HCT116 (cell line): ENCODE results near the gene CLDN10. TPM values are rescaled to one million over a fixed set of nuclear protein-coding genes. Genes with fewer than 3 reads are reported as not detected.

Experiments used
- ATAC-seq: fragments of 200-7000 bp; cut with Tn5 transposase; 2 replicates; pipeline ENCODE4 v1.9.1; 2020; ENCODE audit warnings: mild to moderate bottlenecking, moderate library complexity
- BruUV-seq: library from RNA; stranded (reverse); fragments of 400-500 nt; replicated peaks from 2 replicates; lab custom pipeline; 2021; lab: Mats Ljungman, UMichigan
- CTCF ChIA-PET: fragments of 300-600 bp; sonication (Branson Sonifier 250); formaldehyde crosslinking; loops from one replicate; lab custom pipeline; 2021; ENCODE audit warnings: antibody characterized with exemption; lab: Charles Lee
- POLR2A ChIA-PET: fragments of 300-600, 350-600 bp; sonication (Branson Sonifier 250); formaldehyde crosslinking; loops from one replicate; lab custom pipeline; 2021; ENCODE audit warnings: antibody characterized with exemption; lab: Charles Lee
- RAD21 ChIA-PET, 2 experiments: fragments of 300-600 bp; sonication (Branson Sonifier 250); formaldehyde crosslinking; loops; one replicate each; lab custom pipeline; 2023; ENCODE audit warnings: low total read pairs in 2 of 2; ENCODE audit not compliant: uncharacterized antibody in 2 of 2, unreplicated experiment in 2 of 2, low non-redundant PET in 1 of 2; lab: Charles Lee
- DNase-seq: peaks from one replicate; pipeline ENCODE4 v3.0.0-alpha.2; 2010; ENCODE audit warnings: low read depth, low spot score
- H2AFZ ChIP-seq: fragments of 200-600 bp; shearing (Covaris generic), sonication (generic); 2 replicates; pipeline ENCODE4 v1.6.1; 2017; ENCODE audit warnings: low read depth, mixed run types, mixed read lengths, antibody characterized with exemption, low read length; ENCODE audit not compliant: poor library complexity, severe bottlenecking
- H3K27ac ChIP-seq: 2 replicates; pipeline ENCODE4 v1.5.1; 2012; ENCODE audit warnings: low read depth, low read length
- H3K27me3 ChIP-seq: fragments of 200-600 bp; sonication (generic); 2 replicates; pipeline ENCODE4 v1.6.1; 2016; ENCODE audit warnings: mixed run types, low read length, mixed read lengths; ENCODE audit not compliant: insufficient read depth
- H3K36me3 ChIP-seq, 2 experiments: fragments of 200-500 bp in 1 of 2; fragments of 200-600 bp in 1 of 2; sonication (Bioruptor generic) in 1 of 2; sonication (generic) in 1 of 2; 2 replicates each; pipeline versions ENCODE4 v1.5.1 to v1.6.1; 2014 to 2016; ENCODE audit warnings: low read length in 2 of 2, inconsistent platforms in 1 of 2, mixed read lengths in 1 of 2, mixed run types in 1 of 2; ENCODE audit not compliant: insufficient read depth in 2 of 2, control insufficient read depth in 1 of 2
- H3K4me1 ChIP-seq, 2 experiments: fragments of 200-600 bp in 1 of 2; sonication (generic) in 1 of 2; 2 replicates each; pipeline versions ENCODE4 v1.5.1 to v1.6.1; 2012 to 2017; ENCODE audit warnings: low read length in 2 of 2, inconsistent platforms in 1 of 2, mild to moderate bottlenecking in 1 of 2, mixed read lengths in 1 of 2, mixed run types in 1 of 2, moderate library complexity in 1 of 2; ENCODE audit not compliant: insufficient read depth in 2 of 2, control insufficient read depth in 1 of 2
- H3K4me2 ChIP-seq: fragments of 200-600 bp; sonication (generic); 2 replicates; pipeline ENCODE4 v1.6.1; 2017; ENCODE audit warnings: mixed run types, low read length, mixed read lengths
- H3K4me3 ChIP-seq, 2 experiments: fragments of 200-600 bp in 1 of 2; sonication (generic) in 1 of 2; replicated peaks in 1 of 2; 2 replicates each; pipeline ENCODE4 v1.5.1; 2011 to 2016; ENCODE audit warnings: low read length in 2 of 2, control low read depth in 1 of 2, low read depth in 1 of 2, mild to moderate bottlenecking in 1 of 2, mixed read lengths in 1 of 2, mixed run types in 1 of 2
- H3K79me2 ChIP-seq: fragments of 200-600 bp; sonication (generic); 2 replicates; pipeline ENCODE4 v1.6.1; 2017; ENCODE audit warnings: mild to moderate bottlenecking, mixed run types, low read length, moderate library complexity, mixed read lengths; ENCODE audit not compliant: insufficient read depth
- H3K9ac ChIP-seq: fragments of 200-600 bp; sonication (generic); 2 replicates; pipeline ENCODE4 v1.6.1; 2016; ENCODE audit warnings: low read length, mixed read lengths
- H3K9me2 ChIP-seq: fragments of 200-600 bp; sonication (generic), shearing (Covaris generic); 2 replicates; pipeline ENCODE4 v1.6.1; 2017; ENCODE audit warnings: mixed run types, mild to moderate bottlenecking, moderate library complexity; ENCODE audit not compliant: insufficient read depth
- H3K9me3 ChIP-seq, 2 experiments: fragments of 200-500 bp in 1 of 2; fragments of 200-600 bp in 1 of 2; sonication (Bioruptor generic) in 1 of 2; sonication (generic) in 1 of 2; 2 replicates each; pipeline ENCODE4 v1.6.1; 2014 to 2017; ENCODE audit warnings: low read length in 2 of 2, mixed read lengths in 2 of 2, inconsistent platforms in 1 of 2, low read depth in 1 of 2, mild to moderate bottlenecking in 1 of 2, mixed run types in 1 of 2, moderate library complexity in 1 of 2; ENCODE audit not compliant: control insufficient read depth in 1 of 2, insufficient read depth in 1 of 2
- H4K20me1 ChIP-seq: fragments of 200-600 bp; sonication (generic), shearing (Covaris generic); 2 replicates; pipeline ENCODE4 v1.6.1; 2017; ENCODE audit warnings: mixed run types, mild to moderate bottlenecking, moderate library complexity; ENCODE audit not compliant: insufficient read depth
- ATF3 ChIP-seq: IDR thresholded peaks from 2 replicates; pipeline ENCODE4 v1.6.1; 2012
- CBX3 ChIP-seq: IDR thresholded peaks from 2 replicates; pipeline ENCODE4 v1.6.1; 2012; ENCODE audit warnings: low read depth
- CEBPB ChIP-seq: IDR thresholded peaks from 2 replicates; pipeline ENCODE4 v1.6.1; 2012; ENCODE audit warnings: low read depth
- CTCF ChIP-seq, 3 experiments: fragments of 200-600 bp in 1 of 3; sonication (generic) in 1 of 3; IDR thresholded peaks in 2 of 3; conservative IDR thresholded peaks in 1 of 3; 2 replicates each; pipeline ENCODE4 v1.5.1; 2012 to 2017; ENCODE audit warnings: low read depth in 2 of 3, low read length in 2 of 3, antibody characterized with exemption in 1 of 3, borderline replicate concordance in 1 of 3, control low read depth in 1 of 3, mild to moderate bottlenecking in 1 of 3, mixed read lengths in 1 of 3, mixed run types in 1 of 3, moderate library complexity in 1 of 3; ENCODE audit not compliant: insufficient read depth in 1 of 3
- ELF1 ChIP-seq: IDR thresholded peaks from 2 replicates; pipeline ENCODE4 v1.6.1; 2012; ENCODE audit warnings: low read depth, borderline replicate concordance
- EZH2phosphoT487 ChIP-seq: fragments of 200-600 bp; IDR thresholded peaks from 2 replicates; pipeline ENCODE4 v1.6.1; 2018; ENCODE audit warnings: antibody characterized with exemption, borderline replicate concordance
- MAX ChIP-seq: IDR thresholded peaks from 2 replicates; pipeline ENCODE4 v1.6.1; 2012
- POLR2A ChIP-seq: IDR thresholded peaks from 2 replicates; pipeline ENCODE4 v1.7.0; 2011; ENCODE audit warnings: borderline replicate concordance; ENCODE audit not compliant: insufficient read depth, insufficient read length; ENCODE audit errors: extremely low read depth
- POLR2AphosphoS5 ChIP-seq: IDR thresholded peaks from 2 replicates; pipeline ENCODE4 v1.6.1; 2011; ENCODE audit warnings: mild to moderate bottlenecking, low read depth, low read length, moderate library complexity
- RAD21 ChIP-seq: IDR thresholded peaks from 2 replicates; pipeline ENCODE4 v1.6.1; 2012; ENCODE audit warnings: low read depth, mild to moderate bottlenecking
- SIN3A ChIP-seq: IDR thresholded peaks from 2 replicates; pipeline ENCODE4 v1.6.1; 2012; ENCODE audit warnings: low read depth
- SP1 ChIP-seq: IDR thresholded peaks from 2 replicates; pipeline ENCODE4 v1.6.1; 2012; ENCODE audit warnings: low read depth
- ZBTB33 ChIP-seq: IDR thresholded peaks from 2 replicates; pipeline ENCODE4 v1.6.1; 2011; ENCODE audit warnings: mild to moderate bottlenecking, low read length, moderate library complexity; ENCODE audit not compliant: insufficient replicate concordance; ENCODE audit errors: extremely low read depth
- ZFX ChIP-seq: fragments of 450-650 bp; IDR thresholded peaks from 2 replicates; pipeline ENCODE4 v1.6.1; 2017
- ZNF274 ChIP-seq: fragments of 200-500 bp; sonication (Bioruptor generic); IDR thresholded peaks from 2 replicates; pipeline ENCODE4 v1.6.1; 2014; ENCODE audit warnings: mild to moderate bottlenecking, low read depth, low read length, inconsistent platforms
- intact Hi-C: fragments of 100-400 bp; cut with micrococcal nuclease; formaldehyde crosslinking; loops from 2 replicates; pipeline ENCODE4 v1.10.0; 2022
- total RNA-seq: library from RNA; stranded (reverse); gene quantifications from one replicate; pipeline ENCODE4 v1.2.1, GENCODE V29; 2021; ENCODE audit not compliant: unreplicated experiment

Gene CLDN10
- total RNA-seq, 1 experiment from 2014 or later: not detected

GRCh38 chr13:95620825-95621498 lies 68.4 kb downstream of the CLDN10 start:
- intact Hi-C loops: loop anchor here (5.0 to 10.0 kb wide), 2 partner anchors 594 to 1346 kb away; no protein-coding TSS in a partner anchor
- Histone ChIP-seq H3K27ac (no peak overlapping the region), H3K9me3 (no peaks in the 10 kb centered on the region), H3K4me2 (no peak overlapping the region), H3K9ac (no peak overlapping the region), H3K4me3 (no peak overlapping the region), H2AFZ (no peak overlapping the region), H4K20me1 (no peaks in the 10 kb centered on the region), H3K79me2 (no peaks in the 10 kb centered on the region), H3K36me3 (no peaks in the 10 kb centered on the region), H3K27me3 (no peaks in the 10 kb centered on the region), H3K4me1 (no peaks in the 10 kb centered on the region), H3K9me2 (no peaks in the 10 kb centered on the region)
- ATAC-seq (no peak), DNase-seq (no peak)
- TF ChIP-seq CTCF (IDR thresholded peaks at IDR 0.05 in 2 of 3, conservative IDR thresholded peaks at IDR 0.05 in 1 of 3; ENCODE audit: borderline replicate concordance in 1 of 3, insufficient read depth in 1 of 3, low read depth in 2 of 3, low read length in 2 of 3) (no peak), ATF3 (no peak), MAX (no peak), CBX3 (no peak), SIN3A (no peak), ELF1 (no peak), SP1 (no peak), ZNF274 (no peak), ZBTB33 (no peak), POLR2AphosphoS5 (no peak), CEBPB (no peak), ZFX (no peak), POLR2A (no peak), RAD21 (no peak), EZH2phosphoT487 (no peak)
- CTCF ChIA-PET: interaction anchor here (1.6 kb wide), 1 partner anchor 40 kb away, joined by 7 read pairs; no protein-coding TSS in a partner anchor
- RAD21 ChIA-PET: no interaction called here
- BruUV-seq: no TSS peak
- POLR2A ChIA-PET: no interaction called here
